ENCODE measurements around the gene PHF14. TPM values are rescaled to one million over a fixed set of nuclear protein-coding genes. Genes with fewer than 3 reads are reported as not detected.

Gene PHF14
- total and polyA plus RNA-seq, 2 donors (not counting 1 experiment from before 2014, with no cell fraction given) = 9.6 to 43.7 TPM

DNA sequence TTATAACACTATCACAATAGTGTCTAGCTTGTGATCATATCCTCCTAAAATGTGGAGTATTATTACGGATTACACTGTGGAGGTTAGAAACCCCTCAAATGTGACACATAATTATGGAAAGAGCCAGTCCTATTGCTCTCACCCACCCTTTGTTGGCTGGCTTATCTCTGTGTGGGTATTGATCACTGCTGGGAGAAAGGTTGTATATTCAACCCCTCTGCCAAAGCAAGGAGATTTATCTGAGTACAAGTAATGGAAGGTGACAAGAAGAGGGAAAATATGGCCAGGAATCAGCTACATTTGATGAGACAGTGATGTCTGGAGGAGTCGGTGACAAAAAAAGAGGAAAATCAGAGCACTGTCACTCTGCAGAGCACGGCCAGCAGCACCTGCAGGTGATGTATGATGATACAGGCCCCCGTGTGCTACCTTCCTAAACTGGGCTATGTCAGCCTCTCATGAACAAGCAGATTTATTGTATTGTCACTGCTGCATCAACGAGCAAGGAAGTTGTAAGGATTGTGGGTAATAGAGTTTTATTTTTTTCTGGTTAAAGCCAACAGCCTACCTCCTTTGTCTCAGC, 235.3 kb downstream of the PHF14 start:
- Mint-ChIP-seq H3K4me1 (peaks cover 2% of the 10 kb centered on the region), H3K27me3 (no peaks in the 10 kb centered on the region), H3K4me3 (no peak overlapping the region), H3K9me3 (ENCODE audit: insufficient read depth) (no peaks in the 10 kb centered on the region), H3K27ac (no peak overlapping the region)
- intact Hi-C loops (cut with micrococcal nuclease) = no loop called here
- DNase-seq (no peak), ATAC-seq (ENCODE audit: low read depth) (no peak)
- Histone ChIP-seq H2AFZ (ENCODE audit: insufficient read depth, low read depth, low read length, poor library complexity, severe bottlenecking) (no peak overlapping the region), H3K27ac (ENCODE audit: low read length in 2 of 2) (no peak overlapping the region), H3K4me1 (ENCODE audit: control insufficient read depth in 2 of 2, insufficient read depth in 2 of 2, low read length in 2 of 2) (no peaks in the 10 kb centered on the region), H3K9me3 (ENCODE audit: control extremely low read depth in 1 of 3, control insufficient read depth in 2 of 3, insufficient read depth in 1 of 3, low read length in 2 of 3) (no peaks in the 10 kb centered on the region), H3K4me2 (replicated peaks; ENCODE audit: low read depth, low read length, poor library complexity, severe bottlenecking) (no peak overlapping the region), H3K4me3 (ENCODE audit: control extremely low read depth in 1 of 5, extremely low read depth in 1 of 5, insufficient read depth in 1 of 5, low read depth in 2 of 5, low read length in 4 of 5) (no peak overlapping the region), H3K9ac (ENCODE audit: low read length) (no peak overlapping the region), H3K27me3 (replicated peaks in 1 of 4; ENCODE audit: control extremely low read depth in 1 of 4, control insufficient read depth in 3 of 4, insufficient read depth in 4 of 4, low read length in 3 of 4) (no peaks in the 10 kb centered on the region), H4K20me1 (ENCODE audit: control insufficient read depth, insufficient read depth, low read length, poor library complexity, severe bottlenecking) (no peaks in the 10 kb centered on the region), H3K36me3 (replicated peaks in 1 of 2; ENCODE audit: control extremely low read depth in 1 of 2, control insufficient read depth in 1 of 2, extremely low read depth in 1 of 2, insufficient read depth in 2 of 2, low read length in 1 of 2) (no peaks in the 10 kb centered on the region), H3K79me2 (ENCODE audit: control insufficient read depth, insufficient read depth, low read length) (no peaks in the 10 kb centered on the region)
- ChIA-PET POLR2A (no interaction called here), CTCF (no interaction called here)
- TF ChIP-seq, protein P1, sequence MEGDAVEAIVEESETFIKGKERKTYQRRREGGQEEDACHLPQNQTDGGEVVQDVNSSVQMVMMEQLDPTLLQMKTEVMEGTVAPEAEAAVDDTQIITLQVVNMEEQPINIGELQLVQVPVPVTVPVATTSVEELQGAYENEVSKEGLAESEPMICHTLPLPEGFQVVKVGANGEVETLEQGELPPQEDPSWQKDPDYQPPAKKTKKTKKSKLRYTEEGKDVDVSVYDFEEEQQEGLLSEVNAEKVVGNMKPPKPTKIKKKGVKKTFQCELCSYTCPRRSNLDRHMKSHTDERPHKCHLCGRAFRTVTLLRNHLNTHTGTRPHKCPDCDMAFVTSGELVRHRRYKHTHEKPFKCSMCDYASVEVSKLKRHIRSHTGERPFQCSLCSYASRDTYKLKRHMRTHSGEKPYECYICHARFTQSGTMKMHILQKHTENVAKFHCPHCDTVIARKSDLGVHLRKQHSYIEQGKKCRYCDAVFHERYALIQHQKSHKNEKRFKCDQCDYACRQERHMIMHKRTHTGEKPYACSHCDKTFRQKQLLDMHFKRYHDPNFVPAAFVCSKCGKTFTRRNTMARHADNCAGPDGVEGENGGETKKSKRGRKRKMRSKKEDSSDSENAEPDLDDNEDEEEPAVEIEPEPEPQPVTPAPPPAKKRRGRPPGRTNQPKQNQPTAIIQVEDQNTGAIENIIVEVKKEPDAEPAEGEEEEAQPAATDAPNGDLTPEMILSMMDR (IDR thresholded peaks at IDR 0.05) = no peak
- TF ChIP-seq EZH2 (IDR thresholded peaks at IDR 0.05; ENCODE audit: borderline replicate concordance, insufficient read depth, low read depth, low read length, poor library complexity, severe bottlenecking) = no peak
- WGBS (ENCODE audit: insufficient coverage) = 65% methylated on average over 3 of the region's 5 CpGs

DNA sequence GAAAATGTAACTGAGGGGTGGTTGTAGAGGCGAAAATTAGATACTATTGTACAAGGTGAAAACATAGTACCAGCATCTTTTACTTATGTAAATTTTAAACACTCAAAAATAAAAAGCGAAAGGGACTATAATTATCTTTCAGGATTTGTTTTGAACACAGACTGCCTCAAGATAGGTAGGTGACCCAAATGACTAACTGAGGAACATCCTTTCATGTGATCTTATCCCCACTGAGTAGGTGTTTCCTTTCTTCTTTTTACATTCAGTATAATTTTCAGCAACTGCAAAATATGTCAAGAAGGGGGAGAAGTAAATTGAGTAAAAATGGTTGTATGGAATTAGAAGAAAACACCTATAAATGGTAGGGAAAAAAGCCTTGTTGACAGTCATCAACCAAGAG, 236.7 kb downstream of the PHF14 start:
- Histone ChIP-seq H3K9ac (ENCODE audit: low read length) (no peak overlapping the region), H3K4me1 (ENCODE audit: control insufficient read depth in 2 of 2, insufficient read depth in 2 of 2, low read length in 2 of 2) (no peaks in the 10 kb centered on the region), H3K27me3 (replicated peaks in 1 of 4; ENCODE audit: control extremely low read depth in 1 of 4, control insufficient read depth in 3 of 4, insufficient read depth in 4 of 4, low read length in 3 of 4) (no peaks in the 10 kb centered on the region), H3K4me2 (replicated peaks; ENCODE audit: low read depth, low read length, poor library complexity, severe bottlenecking) (no peak overlapping the region), H3K9me3 (ENCODE audit: control extremely low read depth in 1 of 3, control insufficient read depth in 2 of 3, insufficient read depth in 1 of 3, low read length in 2 of 3) (no peaks in the 10 kb centered on the region), H3K27ac (ENCODE audit: low read length in 2 of 2) (no peak overlapping the region), H3K4me3 (ENCODE audit: control extremely low read depth in 1 of 5, extremely low read depth in 1 of 5, insufficient read depth in 1 of 5, low read depth in 2 of 5, low read length in 4 of 5) (no peak overlapping the region), H3K36me3 (replicated peaks in 1 of 2; ENCODE audit: control extremely low read depth in 1 of 2, control insufficient read depth in 1 of 2, extremely low read depth in 1 of 2, insufficient read depth in 2 of 2, low read length in 1 of 2) (no peaks in the 10 kb centered on the region), H2AFZ (ENCODE audit: insufficient read depth, low read depth, low read length, poor library complexity, severe bottlenecking) (no peak overlapping the region), H3K79me2 (ENCODE audit: control insufficient read depth, insufficient read depth, low read length) (no peaks in the 10 kb centered on the region), H4K20me1 (ENCODE audit: control insufficient read depth, insufficient read depth, low read length, poor library complexity, severe bottlenecking) (no peaks in the 10 kb centered on the region)
- POLR2A ChIA-PET = no interaction called here
- intact Hi-C loops (cut with micrococcal nuclease) = no loop called here
- Mint-ChIP-seq H3K4me3 (no peak overlapping the region), H3K27me3 (no peaks in the 10 kb centered on the region), H3K27ac (no peak overlapping the region), H3K9me3 (ENCODE audit: insufficient read depth) (no peaks in the 10 kb centered on the region), H3K4me1 (peaks cover 2% of the 10 kb centered on the region)
- CTCF ChIA-PET = interaction anchor here (0.7 to 1.4 kb wide), 4 partner anchors 36 to 323 kb away, joined by 3 to 5 read pairs (median 4); a partner anchor contains a TSS
- no peak for DNase-seq
- ATAC-seq (ENCODE audit: low read depth) = no peak
- TF ChIP-seq EZH2 (IDR thresholded peaks at IDR 0.05; ENCODE audit: borderline replicate concordance, insufficient read depth, low read depth, low read length, poor library complexity, severe bottlenecking) = no peak
- TF ChIP-seq, protein P1 (IDR thresholded peaks at IDR 0.05) = no peak
- no CpG with 5 or more reads among the region's 2 CpGs for WGBS (ENCODE audit: insufficient coverage)
